Tibial nerve (tissue), 4 donors: ENCODE data around the gene MMEL1.

Source experiments
- CTCF ChIP-seq, 5 experiments: fragments of 200-600 bp in 3 of 5; fragments of 450-650 bp in 2 of 5; sonication (generic) in 3 of 5; IDR thresholded peaks; one replicate each; pipeline ENCODE4 v1.5.1; 2016 to 2019; ENCODE audit warnings: antibody characterized with exemption in 5 of 5, mild to moderate bottlenecking in 3 of 5, moderate library complexity in 2 of 5
- EP300 ChIP-seq, 2 donors: sonication (generic); formaldehyde crosslinking; IDR thresholded peaks; one replicate each; pipeline ENCODE4 v1.6.1; 2017; ENCODE audit warnings: antibody characterized with exemption in 2 of 2, mild to moderate bottlenecking in 1 of 2
- POLR2A ChIP-seq, 2 donors: fragments of 450-650 bp; IDR thresholded peaks; one replicate each; pipeline ENCODE4 v1.6.1; 2017; ENCODE audit warnings: antibody characterized with exemption in 2 of 2, mild to moderate bottlenecking in 2 of 2, moderate library complexity in 2 of 2

- TF ChIP-seq CTCF (IDR thresholded peaks at IDR 0.05) (no peak), EP300 (IDR thresholded peaks at IDR 0.05) (no peak), POLR2A (IDR thresholded peaks at IDR 0.05) (no peak)
These were observed 635 bp upstream of the MMEL1 start for GRCh38 chr1:2633366-2633935.
